HCEC 1CT (cell line): ENCODE results near the gene CNOT6.

Source experiments
- DNase-seq: peaks from one replicate; pipeline ENCODE4 v3.0.0-alpha.2; 2017

The CNOT6 gene

DNA sequence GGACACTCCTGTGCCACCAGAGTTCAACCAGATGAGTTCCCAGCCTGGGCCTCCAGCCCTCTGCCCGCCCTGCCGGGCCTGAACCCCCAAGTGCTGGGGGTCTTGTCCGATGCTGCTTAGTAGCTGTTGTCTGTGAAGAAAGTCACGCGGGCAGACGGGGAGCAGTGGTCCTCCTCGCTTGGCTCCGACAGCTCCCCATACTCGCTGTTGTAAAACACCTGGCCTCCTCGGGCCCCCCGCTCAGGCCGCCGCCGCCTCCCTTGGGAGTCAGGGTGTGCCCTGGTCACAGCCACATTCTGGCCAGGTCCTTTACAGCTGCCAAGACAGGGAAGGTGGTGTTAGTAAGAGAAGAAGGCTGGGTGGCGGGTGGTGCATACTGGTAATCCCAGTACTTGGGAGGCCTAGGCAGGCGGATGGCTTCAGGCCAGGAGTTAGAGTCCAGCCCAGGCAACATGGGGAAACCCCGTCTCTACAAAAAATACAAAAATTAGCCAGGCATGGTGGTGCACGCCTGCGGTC, 109.0 kb downstream of the CNOT6 start:
- no peak for DNase-seq

- DNase-seq = no peak
These were observed 110.1 kb downstream of the CNOT6 start for GRCh38 chr5:180604271-180604670.

GRCh38 chr5:180605554-180606214, 111.5 kb downstream of the CNOT6 start:
- no peak for DNase-seq

DNA sequence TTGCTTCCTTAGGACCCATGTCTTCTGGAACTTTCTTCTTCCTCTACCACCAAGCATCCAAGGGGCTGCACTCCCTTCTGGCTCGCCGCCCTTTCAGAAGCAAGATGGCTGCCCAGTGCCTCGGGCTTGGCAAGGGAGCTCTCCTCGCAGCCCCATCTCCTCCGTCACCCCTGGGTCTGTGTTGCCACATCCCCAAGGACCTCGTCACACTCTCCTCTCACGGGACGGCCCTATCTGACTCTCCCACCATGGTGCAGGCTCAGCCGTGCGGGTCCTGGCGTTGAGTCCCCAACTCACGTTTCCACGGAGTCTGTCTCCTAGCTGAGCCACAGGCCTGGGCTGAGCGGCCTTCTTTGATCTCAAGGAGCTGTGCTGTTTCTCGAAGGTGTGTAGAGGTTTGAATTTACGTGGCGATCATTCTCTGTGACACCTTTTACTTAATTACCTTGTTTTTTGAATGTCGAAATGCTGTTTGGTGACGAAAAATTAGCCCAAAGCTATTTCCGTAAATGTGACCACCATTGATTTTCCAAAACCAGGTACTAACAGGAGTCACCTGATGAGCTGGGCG, 112.1 kb downstream of the CNOT6 start:
- peak; percentile 15 for DNase-seq

GRCh38 chr5:180607861-180608571, 113.8 kb downstream of the CNOT6 start:
- no peak for DNase-seq

DNA sequence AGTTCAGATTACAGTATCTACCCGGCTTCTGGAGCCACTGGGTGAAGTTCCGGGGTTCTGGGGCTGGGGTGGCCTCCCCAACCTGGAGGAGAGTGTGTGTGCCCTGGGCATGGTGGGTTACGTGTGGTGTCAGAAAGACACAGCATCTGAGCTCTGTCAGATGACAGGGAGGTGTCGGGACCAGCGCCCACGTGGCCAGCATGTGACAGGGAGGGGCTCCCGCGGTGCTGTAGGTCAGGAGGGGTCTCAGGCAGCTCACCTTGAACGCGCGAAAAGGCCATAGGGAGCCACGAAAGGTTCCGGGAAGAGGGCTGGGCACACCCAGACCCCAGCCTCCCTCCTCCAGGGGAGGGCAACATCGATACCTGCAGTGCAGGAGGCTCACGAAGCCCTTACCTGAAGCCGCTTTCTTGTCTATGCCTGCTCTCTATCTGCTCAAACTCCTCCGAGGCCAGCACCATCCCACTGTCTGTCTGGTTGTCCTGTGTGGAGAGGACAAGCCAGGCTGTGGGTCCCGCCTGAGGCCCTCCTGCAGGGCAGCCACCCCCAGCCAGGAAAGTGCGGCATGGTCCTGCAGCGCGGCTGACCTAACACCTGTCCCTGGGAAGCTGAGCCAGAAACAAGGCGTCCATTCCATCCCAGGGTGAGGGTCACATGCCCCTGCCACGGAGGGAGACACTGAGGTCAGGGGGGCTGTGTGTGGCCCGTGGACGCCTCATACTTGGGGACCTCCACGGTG, 114.6 kb downstream of the CNOT6 start:
- DNase-seq = no peak

- DNase-seq = no peak
These were observed 115.2 kb downstream of the CNOT6 start for GRCh38 chr5:180609386-180609785.

DNA sequence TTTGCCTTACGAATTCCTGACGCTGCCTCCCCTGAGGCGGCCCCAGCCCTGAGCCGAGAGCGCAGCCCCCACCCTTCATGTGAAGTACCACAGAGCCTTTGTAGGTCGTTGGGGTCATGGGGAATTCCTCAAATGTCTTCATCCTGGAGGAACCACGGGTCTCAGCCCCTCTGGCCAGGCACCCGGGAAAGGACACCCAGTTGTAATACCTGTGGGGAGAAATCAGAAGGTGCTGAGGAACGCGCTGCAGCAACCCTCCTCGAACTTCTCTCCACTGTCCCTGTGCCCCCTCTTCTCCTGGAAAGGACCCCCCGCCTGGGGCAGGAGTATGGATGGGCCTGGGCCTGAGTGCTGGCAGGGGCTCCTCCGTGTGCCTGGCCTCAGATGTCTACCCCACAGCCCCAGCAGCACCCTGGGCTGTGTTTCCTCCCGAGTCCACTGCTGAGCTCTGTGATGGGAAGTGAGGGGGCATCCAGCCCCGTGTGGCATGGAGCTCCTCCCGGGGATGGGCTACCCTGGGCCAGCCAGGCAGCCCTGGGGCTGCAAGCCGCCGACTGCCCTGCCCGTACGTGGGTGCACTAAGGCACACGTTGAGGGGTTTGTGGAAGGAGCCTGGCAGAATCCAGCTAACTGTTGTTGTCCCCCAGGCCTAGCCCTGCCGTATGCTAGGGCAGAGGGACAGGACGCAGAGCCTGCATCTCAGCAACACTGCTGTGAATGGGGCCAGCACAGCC, 115.8 kb downstream of the CNOT6 start:
- no peak for DNase-seq

GRCh38 chr5:180611140-180611850, 117.1 kb downstream of the CNOT6 start:
- DNase-seq = no peak

DNA sequence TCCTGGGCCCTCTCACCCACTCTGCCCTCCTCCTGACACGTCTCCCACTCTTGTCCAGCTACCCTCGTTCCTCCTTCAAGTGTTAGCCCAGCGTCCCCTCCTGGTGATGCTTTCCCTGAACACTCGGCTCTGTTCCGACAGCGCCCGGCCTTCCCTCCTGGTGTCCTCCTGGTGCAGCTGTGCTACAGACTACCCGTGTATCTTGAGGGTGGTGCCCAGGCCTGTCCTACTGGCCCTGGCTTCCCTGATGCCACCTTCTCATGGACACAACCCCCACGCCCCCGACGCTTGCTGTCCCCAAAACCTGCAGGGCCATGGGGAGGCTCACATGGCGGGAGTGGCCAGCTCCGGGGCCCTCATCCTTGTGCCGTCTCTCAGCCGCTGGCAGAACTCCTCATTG, 118.5 kb downstream of the CNOT6 start:
- no peak for DNase-seq

DNA sequence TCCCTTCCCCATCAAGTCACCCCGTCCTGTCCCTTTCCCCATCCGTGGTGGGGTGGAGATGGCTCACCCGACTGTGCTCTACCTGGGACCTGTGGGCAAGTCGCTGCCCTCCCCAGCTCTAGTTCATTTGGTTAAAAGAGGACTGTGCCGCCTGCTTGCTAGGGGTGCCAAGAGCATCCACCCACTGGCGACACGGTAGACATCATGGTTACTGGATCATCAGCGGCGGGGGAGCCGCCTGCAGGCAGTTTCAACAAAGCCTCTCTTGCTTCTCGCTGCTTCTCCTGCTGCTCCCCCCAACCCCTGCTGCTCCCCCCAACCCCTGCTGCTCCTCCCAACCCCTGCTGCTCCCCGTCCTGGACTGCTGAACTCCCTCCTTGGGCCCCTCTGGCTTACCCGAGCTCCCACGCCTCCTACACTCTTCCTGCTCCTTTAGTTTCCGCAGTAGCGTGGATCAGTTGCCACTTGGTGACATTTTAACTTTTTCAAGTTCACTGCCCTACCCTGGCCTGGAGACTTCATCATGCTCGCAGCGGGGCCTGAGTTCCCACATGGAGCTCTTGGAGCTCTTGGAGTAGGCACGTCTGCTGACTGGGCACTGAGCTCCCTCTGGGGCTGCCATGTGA, 119.1 kb downstream of the CNOT6 start:
- no peak for DNase-seq

DNA sequence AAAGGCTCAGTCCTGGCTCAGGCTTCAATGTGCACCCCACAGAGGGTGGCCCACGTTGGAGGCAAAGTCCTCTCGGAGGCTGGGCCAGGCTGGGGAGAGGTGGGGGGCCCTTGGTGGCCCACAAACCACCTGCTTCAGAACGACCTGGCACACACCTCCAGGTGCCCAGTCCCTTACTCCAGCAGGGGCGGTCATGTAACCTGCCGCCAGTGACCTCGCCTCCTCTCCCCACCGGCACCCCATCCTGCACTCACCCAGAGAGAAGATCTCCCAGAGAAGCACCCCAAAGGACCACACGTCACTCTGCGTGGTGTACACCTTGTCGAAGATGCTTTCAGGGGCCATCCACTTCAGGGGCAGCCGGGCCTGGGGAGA, 119.6 kb downstream of the CNOT6 start:
- DNase-seq = no peak

GRCh38 chr5:180618487-180618828, 124.3 kb downstream of the CNOT6 start:
- DNase-seq = no peak

GRCh38 chr5:180618829-180619562, 124.8 kb downstream of the CNOT6 start:
- no peak for DNase-seq

- DNase-seq = no peak
These were observed 125.4 kb downstream of the CNOT6 start for GRCh38 chr5:180619563-180619915.

DNA sequence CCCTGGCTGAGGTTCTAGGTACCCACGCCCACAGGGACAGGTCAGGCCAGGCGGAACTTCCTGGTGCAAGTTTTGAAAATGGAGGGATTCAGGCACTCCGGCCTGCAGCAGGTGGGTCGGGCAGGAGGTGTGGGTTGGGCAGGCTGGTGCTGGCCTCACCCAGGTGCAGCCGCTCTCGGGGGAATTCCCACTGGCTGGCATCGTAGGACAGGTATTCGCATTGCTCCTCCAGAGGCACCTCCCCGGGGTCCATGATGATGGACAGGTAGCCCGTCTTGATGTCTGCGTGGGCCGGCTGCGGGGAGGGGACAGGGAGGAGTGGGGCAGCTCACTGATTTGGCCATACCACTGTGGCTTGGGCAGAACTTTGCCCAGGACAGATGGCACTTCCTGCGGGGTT, 125.8 kb downstream of the CNOT6 start:
- no peak for DNase-seq

DNA sequence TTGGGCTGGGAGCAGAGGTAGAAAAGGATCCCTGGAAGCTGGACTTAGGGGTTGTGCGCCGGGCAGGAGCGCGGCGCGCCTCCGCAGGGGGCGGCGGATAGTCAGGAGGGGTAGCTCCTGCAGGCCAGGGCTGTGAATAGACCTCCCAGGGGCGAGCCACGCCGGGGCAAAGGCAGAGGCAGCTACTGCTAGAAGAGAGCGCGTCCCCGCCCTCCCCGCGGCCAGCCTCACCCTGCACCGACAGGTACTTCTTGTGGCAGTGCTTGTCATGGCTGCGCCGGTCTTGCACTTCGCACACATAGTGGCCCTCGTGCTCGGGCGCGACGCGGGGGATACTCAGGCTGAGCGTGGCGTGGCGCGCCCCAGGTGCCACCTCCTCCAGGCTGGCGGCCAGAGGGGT, 127.1 kb downstream of the CNOT6 start:
- DNase-seq = no peak

GRCh38 chr5:180622910-180623309, 128.7 kb downstream of the CNOT6 start:
- no peak for DNase-seq

DNA sequence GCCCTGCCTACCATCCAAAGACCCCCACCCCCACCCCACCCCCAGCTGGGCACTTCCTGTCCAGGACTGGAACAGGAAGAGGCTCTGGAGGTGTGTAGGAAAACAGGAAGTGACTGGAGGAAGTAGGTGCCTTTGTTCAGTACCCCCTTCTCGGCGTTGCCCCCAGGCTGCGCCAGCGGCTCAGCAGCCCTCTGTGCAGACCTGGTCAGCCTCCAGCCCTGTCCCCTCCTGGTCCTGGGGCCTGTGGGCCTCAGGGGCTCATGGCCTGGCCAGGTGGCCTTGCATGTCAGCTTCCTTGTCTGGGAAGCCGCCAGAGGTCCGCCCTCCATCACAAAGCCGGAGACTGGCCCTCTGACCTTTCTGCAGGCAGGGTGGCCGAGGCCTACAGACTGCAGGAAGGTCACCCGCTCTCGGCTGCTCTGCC, 129.2 kb downstream of the CNOT6 start:
- no peak for DNase-seq

GRCh38 chr5:180623844-180624243, 129.7 kb downstream of the CNOT6 start:
- DNase-seq = no peak

DNA sequence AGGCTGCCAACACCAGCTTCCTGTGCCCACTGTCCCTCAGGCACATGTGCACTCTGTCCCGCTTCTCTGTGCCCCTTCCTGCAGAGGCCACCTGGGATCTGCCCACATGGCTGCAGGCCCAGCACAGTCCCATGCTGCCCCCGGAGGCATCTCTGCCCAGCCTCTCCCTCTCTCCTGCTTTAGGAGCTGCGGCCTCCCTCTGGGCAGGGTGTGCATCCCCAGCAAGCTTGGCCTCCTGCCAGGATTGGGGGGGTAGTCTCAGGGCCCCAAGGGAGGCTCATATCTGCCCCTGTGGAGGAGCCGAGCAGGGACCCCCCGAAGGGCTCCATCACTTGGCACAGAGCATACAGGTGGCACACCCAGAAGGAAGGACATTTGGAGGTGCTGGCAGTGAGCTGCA, 130.4 kb downstream of the CNOT6 start:
- no peak for DNase-seq
